GM23338 (cell line): Measurements from ENCODE around the gene STRBP. TPM values are rescaled to one million over a fixed set of nuclear protein-coding genes. Genes with fewer than 3 reads are reported as not detected.

Experiments used
- ATAC-seq: fragments of 200-7000 bp; cut with Tn5 transposase; 3 replicates; pipeline ENCODE4 v1.9.1; 2020
- DNase-seq: peaks from one replicate; pipeline ENCODE4 v3.0.0-alpha.2; 2015; ENCODE audit warnings: low spot score
- H2AFZ ChIP-seq: fragments of 200-600 bp; sonication (generic); 2 replicates; pipeline ENCODE4 v1.8.0; 2016; ENCODE audit warnings: antibody characterized with exemption, mild to moderate bottlenecking, moderate library complexity
- H3F3A ChIP-seq: fragments of 200-600 bp; sonication (generic); replicated peaks from 2 replicates; pipeline ENCODE4 v1.8.0; 2017; ENCODE audit warnings: antibody characterized with exemption, mixed run types, low read depth
- H3K27ac ChIP-seq: fragments of 200-600 bp; sonication (generic); 2 replicates; pipeline ENCODE4 v1.6.1; 2016; ENCODE audit warnings: low read depth
- H3K27me3 ChIP-seq: fragments of 200-600 bp; sonication (generic); 2 replicates; pipeline ENCODE4 v1.8.0; 2016; ENCODE audit warnings: mild to moderate bottlenecking, mixed run types, moderate library complexity; ENCODE audit not compliant: insufficient read depth
- H3K36me3 ChIP-seq: fragments of 200-600 bp; sonication (generic); 2 replicates; pipeline ENCODE4 v1.8.0; 2016; ENCODE audit warnings: mild to moderate bottlenecking; ENCODE audit not compliant: insufficient read depth
- H3K4me1 ChIP-seq: fragments of 200-600 bp; sonication (generic); 2 replicates; pipeline ENCODE4 v1.8.0; 2016; ENCODE audit warnings: mild to moderate bottlenecking, moderate library complexity; ENCODE audit not compliant: insufficient read depth
- H3K4me2 ChIP-seq: fragments of 200-600 bp; sonication (generic); 2 replicates; pipeline ENCODE4 v1.7.1; 2017; ENCODE audit warnings: mixed run types
- H3K4me3 ChIP-seq: fragments of 200-600 bp; sonication (generic); 2 replicates; pipeline ENCODE4 v1.6.1; 2016; ENCODE audit warnings: mixed run types
- H3K79me2 ChIP-seq: fragments of 200-600 bp; sonication (generic); replicated peaks from 2 replicates; pipeline ENCODE4 v1.8.0; 2017; ENCODE audit warnings: mild to moderate bottlenecking; ENCODE audit not compliant: insufficient read depth
- H3K9me2 ChIP-seq: fragments of 200-600 bp; sonication (generic); 2 replicates; pipeline ENCODE4 v1.8.0; 2017; ENCODE audit not compliant: insufficient read depth
- H4K20me1 ChIP-seq: fragments of 200-600 bp; sonication (generic); replicated peaks from 2 replicates; pipeline ENCODE4 v1.8.0; 2017; ENCODE audit warnings: mild to moderate bottlenecking; ENCODE audit not compliant: insufficient read depth
- H3K27ac Mint-ChIP-seq: 2 replicates; pipeline ENCODE4 v1.8.0; 2020; ENCODE audit warnings: inconsistent platforms, mild to moderate bottlenecking, moderate library complexity, mixed read lengths
- H3K27me3 Mint-ChIP-seq: 3 replicates; pipeline ENCODE4 v1.8.0; 2022; ENCODE audit warnings: low read depth, mild to moderate bottlenecking, moderate library complexity, mixed read lengths, inconsistent platforms; ENCODE audit not compliant: insufficient read depth, poor library complexity
- H3K36me3 Mint-ChIP-seq: 3 replicates; pipeline ENCODE4 v1.8.0; 2021; ENCODE audit warnings: low read depth, mild to moderate bottlenecking, inconsistent platforms, moderate library complexity, mixed read lengths
- H3K4me1 Mint-ChIP-seq: 3 replicates; pipeline ENCODE4 v1.8.0; 2020; ENCODE audit warnings: mild to moderate bottlenecking, inconsistent platforms, mixed read lengths
- H3K4me3 Mint-ChIP-seq: 3 replicates; pipeline ENCODE4 v1.8.0; 2021; ENCODE audit warnings: moderate library complexity, mild to moderate bottlenecking, inconsistent platforms, mixed read lengths
- H3K9me3 Mint-ChIP-seq: 3 replicates; pipeline ENCODE4 v1.8.0; 2020; ENCODE audit warnings: moderate library complexity, mild to moderate bottlenecking, inconsistent platforms, mixed read lengths
- EZH2 ChIP-seq: fragments of 200-600 bp; sonication (generic); IDR thresholded peaks from one replicate; pipeline ENCODE4 v1.8.0; 2017; ENCODE audit warnings: antibody characterized with exemption, mild to moderate bottlenecking, low read depth; ENCODE audit not compliant: unreplicated experiment
- EZH2phosphoT487 ChIP-seq: fragments of 200-600 bp; sonication (generic); IDR thresholded peaks from one replicate; pipeline ENCODE4 v1.8.1; 2018; ENCODE audit warnings: antibody characterized with exemption; ENCODE audit not compliant: unreplicated experiment
- JUNB ChIP-seq: IDR thresholded peaks from one replicate; pipeline ENCODE4 v1.6.1; 2016; ENCODE audit warnings: antibody characterized with exemption; ENCODE audit not compliant: unreplicated experiment
- NANOG ChIP-seq: IDR thresholded peaks from 2 replicates; pipeline ENCODE4 v1.6.1; 2016; ENCODE audit warnings: antibody characterized with exemption, borderline replicate concordance
- POLR2AphosphoS5 ChIP-seq: IDR thresholded peaks from 2 replicates; pipeline ENCODE4 v1.6.1; 2016; ENCODE audit warnings: antibody characterized with exemption, low read depth
- STAT1 ChIP-seq: IDR thresholded peaks from one replicate; pipeline ENCODE4 v1.6.1; 2016; ENCODE audit warnings: antibody characterized with exemption; ENCODE audit not compliant: unreplicated experiment
- ZNF114 ChIP-seq: fragments of 250-450 bp; sonication (Bioruptor Pico); IDR thresholded peaks from 2 replicates; pipeline ENCODE4 v1.5.0; 2020; ENCODE audit warnings: mild to moderate bottlenecking, moderate library complexity
- ZNF331 ChIP-seq: fragments of 250-450 bp; sonication (Bioruptor Pico); IDR thresholded peaks from 2 replicates; pipeline ENCODE4 v1.5.0; 2020; ENCODE audit warnings: low read depth, mild to moderate bottlenecking, moderate library complexity
- ZNF462 ChIP-seq: fragments of 250-450 bp; sonication (Bioruptor Pico); IDR thresholded peaks from 2 replicates; pipeline ENCODE4 v1.5.0; 2020; ENCODE audit warnings: mild to moderate bottlenecking, moderate library complexity
- polyA plus RNA-seq: library from polyadenylated mRNA; unstranded; fragments of >200 nt; fragmentation: Nextera tagmentation; extraction: Ambion mirVana; gene quantifications from 2 replicates; pipeline ENCODE4 v1.2.1, GENCODE V29; 2016
- total RNA-seq: library from RNA; depleted of rRNA; stranded (reverse); fragments of >200 nt; shearing (Covaris generic); gene quantifications from 2 replicates; pipeline ENCODE4 v1.2.3, GENCODE V29; 2014
- TF ChIP-seq, protein P1 (sequence below): IDR thresholded peaks from 2 replicates; pipeline ENCODE4 v1.6.1; 2016; ENCODE audit warnings: antibody characterized with exemption
- TF ChIP-seq, protein P2 (sequence below): IDR thresholded peaks from one replicate; pipeline ENCODE4 v1.6.1; 2018; ENCODE audit warnings: antibody characterized with exemption; ENCODE audit not compliant: unreplicated experiment
- TF ChIP-seq, protein P3 (sequence below), 2 experiments: fragments of 200-600 bp in 1 of 2; sonication (generic) in 1 of 2; conservative IDR thresholded peaks; 2 replicates each; pipeline versions ENCODE4 v1.5.1 to v1.6.1; 2016 to 2017; ENCODE audit warnings: antibody characterized with exemption in 2 of 2, low read depth in 2 of 2, mild to moderate bottlenecking in 2 of 2, moderate library complexity in 1 of 2

The STRBP gene
- total and polyA plus RNA-seq, 2 experiments from 2014 or later = 80.5 to 116 TPM

GRCh38 chr9:123265833-123266232 is 2.6 kb downstream of the STRBP start:
- Mint-ChIP-seq H3K4me1 (peaks cover 61% of the 10 kb centered on the region), H3K27me3 (peaks cover 14% of the 10 kb centered on the region), H3K9me3 (no peaks in the 10 kb centered on the region; the same call in 2 of the 3 replicates), H3K27ac (no peak overlapping the region), H3K4me3 (peak overlapping the region; percentile 84; the same call in 2 of the 3 replicates), H3K36me3 (no peaks in the 10 kb centered on the region; the same call in 2 of the 3 replicates)
- Histone ChIP-seq H3K27me3 (no peaks in the 10 kb centered on the region), H3K27ac (no peak overlapping the region; the same call in 1 of the 2 replicates), H3K9me2 (no peaks in the 10 kb centered on the region), H3K4me2 (peak overlapping the region; percentile 90), H4K20me1 (peaks cover 47% of the 10 kb centered on the region), H3F3A (peaks cover 12% of the 10 kb centered on the region; the same call in 1 of the 2 replicates), H3K36me3 (no peaks in the 10 kb centered on the region), H3K4me3 (peak overlapping the region; percentile 79), H3K4me1 (peaks cover 49% of the 10 kb centered on the region), H3K79me2 (peaks cover 72% of the 10 kb centered on the region), H2AFZ (no peak overlapping the region)
- TF ChIP-seq NANOG (no peak), EZH2 (no peak), STAT1 (no peak), EZH2phosphoT487 (no peak), ZNF331 (CRISPR knock-in tag) (no peak), ZNF114 (no peak), ZNF462 (no peak), JUNB (no peak), POLR2AphosphoS5 (no peak)
- TF ChIP-seq, protein P1, sequence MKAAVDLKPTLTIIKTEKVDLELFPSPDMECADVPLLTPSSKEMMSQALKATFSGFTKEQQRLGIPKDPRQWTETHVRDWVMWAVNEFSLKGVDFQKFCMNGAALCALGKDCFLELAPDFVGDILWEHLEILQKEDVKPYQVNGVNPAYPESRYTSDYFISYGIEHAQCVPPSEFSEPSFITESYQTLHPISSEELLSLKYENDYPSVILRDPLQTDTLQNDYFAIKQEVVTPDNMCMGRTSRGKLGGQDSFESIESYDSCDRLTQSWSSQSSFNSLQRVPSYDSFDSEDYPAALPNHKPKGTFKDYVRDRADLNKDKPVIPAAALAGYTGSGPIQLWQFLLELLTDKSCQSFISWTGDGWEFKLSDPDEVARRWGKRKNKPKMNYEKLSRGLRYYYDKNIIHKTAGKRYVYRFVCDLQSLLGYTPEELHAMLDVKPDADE = no peak
- TF ChIP-seq, protein P2, sequence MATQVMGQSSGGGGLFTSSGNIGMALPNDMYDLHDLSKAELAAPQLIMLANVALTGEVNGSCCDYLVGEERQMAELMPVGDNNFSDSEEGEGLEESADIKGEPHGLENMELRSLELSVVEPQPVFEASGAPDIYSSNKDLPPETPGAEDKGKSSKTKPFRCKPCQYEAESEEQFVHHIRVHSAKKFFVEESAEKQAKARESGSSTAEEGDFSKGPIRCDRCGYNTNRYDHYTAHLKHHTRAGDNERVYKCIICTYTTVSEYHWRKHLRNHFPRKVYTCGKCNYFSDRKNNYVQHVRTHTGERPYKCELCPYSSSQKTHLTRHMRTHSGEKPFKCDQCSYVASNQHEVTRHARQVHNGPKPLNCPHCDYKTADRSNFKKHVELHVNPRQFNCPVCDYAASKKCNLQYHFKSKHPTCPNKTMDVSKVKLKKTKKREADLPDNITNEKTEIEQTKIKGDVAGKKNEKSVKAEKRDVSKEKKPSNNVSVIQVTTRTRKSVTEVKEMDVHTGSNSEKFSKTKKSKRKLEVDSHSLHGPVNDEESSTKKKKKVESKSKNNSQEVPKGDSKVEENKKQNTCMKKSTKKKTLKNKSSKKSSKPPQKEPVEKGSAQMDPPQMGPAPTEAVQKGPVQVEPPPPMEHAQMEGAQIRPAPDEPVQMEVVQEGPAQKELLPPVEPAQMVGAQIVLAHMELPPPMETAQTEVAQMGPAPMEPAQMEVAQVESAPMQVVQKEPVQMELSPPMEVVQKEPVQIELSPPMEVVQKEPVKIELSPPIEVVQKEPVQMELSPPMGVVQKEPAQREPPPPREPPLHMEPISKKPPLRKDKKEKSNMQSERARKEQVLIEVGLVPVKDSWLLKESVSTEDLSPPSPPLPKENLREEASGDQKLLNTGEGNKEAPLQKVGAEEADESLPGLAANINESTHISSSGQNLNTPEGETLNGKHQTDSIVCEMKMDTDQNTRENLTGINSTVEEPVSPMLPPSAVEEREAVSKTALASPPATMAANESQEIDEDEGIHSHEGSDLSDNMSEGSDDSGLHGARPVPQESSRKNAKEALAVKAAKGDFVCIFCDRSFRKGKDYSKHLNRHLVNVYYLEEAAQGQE = no peak
- TF ChIP-seq, protein P3, sequence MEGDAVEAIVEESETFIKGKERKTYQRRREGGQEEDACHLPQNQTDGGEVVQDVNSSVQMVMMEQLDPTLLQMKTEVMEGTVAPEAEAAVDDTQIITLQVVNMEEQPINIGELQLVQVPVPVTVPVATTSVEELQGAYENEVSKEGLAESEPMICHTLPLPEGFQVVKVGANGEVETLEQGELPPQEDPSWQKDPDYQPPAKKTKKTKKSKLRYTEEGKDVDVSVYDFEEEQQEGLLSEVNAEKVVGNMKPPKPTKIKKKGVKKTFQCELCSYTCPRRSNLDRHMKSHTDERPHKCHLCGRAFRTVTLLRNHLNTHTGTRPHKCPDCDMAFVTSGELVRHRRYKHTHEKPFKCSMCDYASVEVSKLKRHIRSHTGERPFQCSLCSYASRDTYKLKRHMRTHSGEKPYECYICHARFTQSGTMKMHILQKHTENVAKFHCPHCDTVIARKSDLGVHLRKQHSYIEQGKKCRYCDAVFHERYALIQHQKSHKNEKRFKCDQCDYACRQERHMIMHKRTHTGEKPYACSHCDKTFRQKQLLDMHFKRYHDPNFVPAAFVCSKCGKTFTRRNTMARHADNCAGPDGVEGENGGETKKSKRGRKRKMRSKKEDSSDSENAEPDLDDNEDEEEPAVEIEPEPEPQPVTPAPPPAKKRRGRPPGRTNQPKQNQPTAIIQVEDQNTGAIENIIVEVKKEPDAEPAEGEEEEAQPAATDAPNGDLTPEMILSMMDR (conservative IDR thresholded peaks at IDR 0.05; ENCODE audit: low read depth in 2 of 2) = no peak
- peak; percentile 3; the same call in 2 of the 3 replicates for ATAC-seq
- peak; percentile 29 for DNase-seq
